SK-N-SH (cell line): Measurements from ENCODE around the gene CLCC1. TPM values are rescaled to one million over a fixed set of nuclear protein-coding genes. Genes with fewer than 3 reads are reported as not detected.

Source experiments
- CTCF ChIA-PET: fragments of 300-600, 350-600 bp; formaldehyde crosslinking; extraction: SDS; loops from one replicate; lab custom pipeline; 2021; lab: Yijun Ruan, JAX
- POLR2A ChIA-PET: fragments of 350-600 bp; sonication (Branson Sonifier 250); formaldehyde crosslinking; extraction: SDS; loops from one replicate; lab custom pipeline; 2020; ENCODE audit warnings: antibody characterized with exemption, inconsistent platforms; lab: Yijun Ruan, JAX
- DNase-seq: peaks from one replicate; pipeline ENCODE4 v3.0.0; 2012
- H2AFZ ChIP-seq: fragments of 200-600 bp; sonication (generic); 2 replicates; pipeline ENCODE4 v1.8.1; 2016; ENCODE audit warnings: antibody characterized with exemption, mild to moderate bottlenecking, low read depth
- H3F3A ChIP-seq: fragments of 200-600 bp; sonication (generic); replicated peaks from 2 replicates; pipeline ENCODE3; 2016; ENCODE audit warnings: antibody characterized with exemption, mild to moderate bottlenecking; ENCODE audit not compliant: insufficient read depth
- H3K27ac ChIP-seq, 2 experiments: fragments of 200-500 bp in 1 of 2; fragments of 200-600 bp in 1 of 2; sonication (Bioruptor generic) in 1 of 2; sonication (generic), shearing (Covaris generic) in 1 of 2; 2 replicates each; pipeline versions ENCODE4 v1.5.1 to v1.6.1; 2014 to 2016; ENCODE audit warnings: low read depth in 2 of 2, inconsistent platforms in 1 of 2, low read length in 1 of 2, mild to moderate bottlenecking in 1 of 2, mixed read lengths in 1 of 2
- H3K27me3 ChIP-seq: fragments of 200-600 bp; sonication (generic), shearing (Covaris generic); 2 replicates; pipeline ENCODE4 v1.6.1; 2016; ENCODE audit warnings: mixed run types; ENCODE audit not compliant: insufficient read depth
- H3K36me3 ChIP-seq, 2 experiments: fragments of 200-500 bp in 1 of 2; fragments of 200-600 bp in 1 of 2; sonication (Bioruptor generic) in 1 of 2; sonication (generic) in 1 of 2; replicated peaks in 1 of 2; 2 replicates each; pipeline versions ENCODE3 to v1.5.1; 2014 to 2016; ENCODE audit warnings: low read length in 1 of 2, mild to moderate bottlenecking in 1 of 2; ENCODE audit not compliant: insufficient read depth in 2 of 2, control insufficient read depth in 1 of 2
- H3K4me1 ChIP-seq, 2 experiments: fragments of 200-500 bp in 1 of 2; fragments of 200-600 bp in 1 of 2; sonication (Bioruptor generic) in 1 of 2; sonication (generic), shearing (Covaris generic) in 1 of 2; 2 replicates each; pipeline versions ENCODE4 v1.5.1 to v1.6.1; 2014 to 2016; ENCODE audit warnings: low read depth in 1 of 2, low read length in 1 of 2, mixed run types in 1 of 2; ENCODE audit not compliant: insufficient read depth in 2 of 2, control insufficient read depth in 1 of 2
- H3K4me2 ChIP-seq: fragments of 200-600 bp; sonication (generic), shearing (Covaris generic); 2 replicates; pipeline ENCODE4 v1.6.1; 2017; ENCODE audit warnings: mixed run types
- H3K4me3 ChIP-seq, 2 experiments: fragments of 200-500 bp in 1 of 2; fragments of 200-600 bp in 1 of 2; sonication (Bioruptor generic) in 1 of 2; sonication (generic), shearing (Covaris generic) in 1 of 2; 2 replicates each; pipeline versions ENCODE4 v1.5.1 to v1.8.1; 2014 to 2016; ENCODE audit warnings: low read depth in 2 of 2, inconsistent platforms in 1 of 2, low read length in 1 of 2, mild to moderate bottlenecking in 1 of 2, mixed read lengths in 1 of 2, moderate library complexity in 1 of 2
- H3K79me2 ChIP-seq: fragments of 200-600 bp; sonication (generic); 2 replicates; pipeline ENCODE4 v1.8.1; 2017; ENCODE audit warnings: mild to moderate bottlenecking; ENCODE audit not compliant: insufficient read depth
- H3K9ac ChIP-seq: fragments of 200-600 bp; sonication (generic); 2 replicates; pipeline ENCODE4 v1.6.1; 2017; ENCODE audit warnings: mixed run types
- H3K9me2 ChIP-seq: fragments of 200-600 bp; sonication (generic); 2 replicates; pipeline ENCODE4 v1.6.1; 2017; ENCODE audit warnings: mixed run types
- H3K9me3 ChIP-seq: fragments of 200-600 bp; sonication (generic); 2 replicates; pipeline ENCODE4 v1.6.1; 2017; ENCODE audit warnings: mixed run types, mild to moderate bottlenecking, moderate library complexity
- H4K20me1 ChIP-seq: fragments of 200-600 bp; sonication (generic); 2 replicates; pipeline ENCODE4 v1.6.1; 2017; ENCODE audit warnings: mild to moderate bottlenecking, mixed run types; ENCODE audit not compliant: insufficient read depth
- CHD2 ChIP-seq: fragments of 150-350 bp; IDR thresholded peaks from 2 replicates; pipeline ENCODE4 v1.6.1; 2018; ENCODE audit warnings: low read length; ENCODE audit not compliant: partially characterized antibody
- EP300 ChIP-seq, 2 experiments: IDR thresholded peaks; 2 replicates each; pipeline versions ENCODE4 v1.4.0 to v1.6.1; 2012; ENCODE audit warnings: borderline replicate concordance in 1 of 2, low read depth in 1 of 2, low read length in 1 of 2
- EZH2phosphoT487 ChIP-seq: fragments of 200-600 bp; sonication (generic); IDR thresholded peaks from 2 replicates; pipeline ENCODE4 v1.6.1; 2017; ENCODE audit warnings: low read depth, mixed run types, mild to moderate bottlenecking, antibody characterized with exemption, moderate library complexity, borderline replicate concordance
- FOXJ3 ChIP-seq: sonication (generic); formaldehyde crosslinking; IDR thresholded peaks from 2 replicates; pipeline ENCODE4 v1.5.1; 2020; ENCODE audit warnings: mild to moderate bottlenecking, missing genetic modification reagents
- GABPA ChIP-seq: IDR thresholded peaks from 2 replicates; pipeline ENCODE4 v1.4.0; 2012; ENCODE audit warnings: low read depth, mild to moderate bottlenecking
- GATA2 ChIP-seq: sonication (generic); formaldehyde crosslinking; IDR thresholded peaks from 2 replicates; pipeline ENCODE4 v1.5.0; 2020; ENCODE audit warnings: mild to moderate bottlenecking, missing genetic modification reagents
- MAX ChIP-seq: IDR thresholded peaks from 2 replicates; pipeline ENCODE4 v1.4.0; 2012; ENCODE audit warnings: low read depth
- MXI1 ChIP-seq: IDR thresholded peaks from 2 replicates; pipeline ENCODE4 v1.6.1; 2012; ENCODE audit warnings: mild to moderate bottlenecking, low read depth, low read length, improper control_type of control experiment
- NFIC ChIP-seq: IDR thresholded peaks from 2 replicates; pipeline ENCODE4 v1.4.0; 2012; ENCODE audit warnings: borderline replicate concordance
- RCOR1 ChIP-seq: fragments of 150-350 bp; IDR thresholded peaks from 2 replicates; pipeline ENCODE4 v1.6.1; 2017; ENCODE audit warnings: antibody characterized with exemption, low read length
- REST ChIP-seq: IDR thresholded peaks from 2 replicates; pipeline ENCODE4 v1.6.1; 2012; ENCODE audit warnings: mild to moderate bottlenecking, low read depth, low read length, moderate library complexity
- RXRA ChIP-seq: IDR thresholded peaks from 2 replicates; pipeline ENCODE4 v1.4.0; 2012; ENCODE audit warnings: low read depth, mild to moderate bottlenecking, borderline replicate concordance
- TCF12 ChIP-seq: IDR thresholded peaks from 2 replicates; pipeline ENCODE4 v1.4.0; 2012
- TEAD4 ChIP-seq: IDR thresholded peaks from 2 replicates; pipeline ENCODE4 v1.4.0; 2012; ENCODE audit warnings: mild to moderate bottlenecking, borderline replicate concordance; ENCODE audit not compliant: insufficient read depth
- USF1 ChIP-seq: IDR thresholded peaks from 2 replicates; pipeline ENCODE4 v1.4.0; 2012; ENCODE audit warnings: low read depth, borderline replicate concordance
- USF2 ChIP-seq: fragments of 150-350 bp; IDR thresholded peaks from 2 replicates; pipeline ENCODE4 v1.6.1; 2017; ENCODE audit warnings: antibody characterized with exemption, low read length, low read depth, borderline replicate concordance
- ZBTB33 ChIP-seq: IDR thresholded peaks from 2 replicates; pipeline ENCODE4 v1.4.0; 2012; ENCODE audit warnings: low read depth, borderline replicate concordance
- WGBS: methylation state at CpG from one replicate; pipeline ENCODE4 v1.1.6; 2017; ENCODE audit warnings: low lambda C conversion rate; 5-methylcytosine and 5-hydroxymethylcytosine counted together
- polyA plus RNA-seq, 3 experiments: library from polyadenylated mRNA; depleted of rRNA; stranded (reverse); fragments of >200 nt; gene quantifications; 2 replicates each; pipeline ENCODE4 v1.2.3, GENCODE V29; 2012

CLCC1 gene
- polyA plus RNA-seq, 1 of the 3 experiments (the other 2 are of a cell fraction) = 20.0 TPM

GRCh38 chr1:108955881-108956280, 7.4 kb downstream of the CLCC1 start:
- 94% methylated on average over 3 of the region's 3 CpGs for WGBS
- ChIA-PET POLR2A (no interaction called here), CTCF (no interaction called here)
- H3K9me2 ChIP-seq = no peaks in the 10 kb centered on the region
- H3K79me2 ChIP-seq = peaks cover 100% of the 10 kb centered on the region
- no peaks in the 10 kb centered on the region for H3K27me3 ChIP-seq
- H3K9me3 ChIP-seq = no peaks in the 10 kb centered on the region
- peaks cover 5% of the 10 kb centered on the region for H4K20me1 ChIP-seq
- H2AFZ ChIP-seq = no peak overlapping the region
- H3K4me3 ChIP-seq = no peak overlapping the region
- no peaks in the 10 kb centered on the region for H3F3A ChIP-seq
- no peak for DNase-seq
- peaks cover 0 to 8% of the 10 kb centered on the region in 2 experiments for H3K36me3 ChIP-seq
- H3K27ac ChIP-seq = no peak overlapping the region
- H3K4me1 ChIP-seq = no peaks in the 10 kb centered on the region
- TF ChIP-seq RCOR1 (no peak), FOXJ3 (no peak), CHD2 (no peak), EP300 (IDR thresholded peaks at IDR 0.05; ENCODE audit: borderline replicate concordance in 1 of 2, low read depth in 1 of 2, low read length in 1 of 2) (no peak), USF2 (no peak), MAX (no peak), REST (no peak)
- no peak overlapping the region for H3K4me2 ChIP-seq
- H3K9ac ChIP-seq = no peak overlapping the region

GRCh38 chr1:108955111-108955510, 8.2 kb downstream of the CLCC1 start:
- POLR2A ChIA-PET = no interaction called here
- Histone ChIP-seq H3K4me3 (no peak overlapping the region), H3K36me3 (peaks cover 0 to 8% of the 10 kb centered on the region in 2 experiments), H4K20me1 (peaks cover 5% of the 10 kb centered on the region), H3K9me2 (no peaks in the 10 kb centered on the region), H3K27me3 (no peaks in the 10 kb centered on the region), H3K79me2 (peaks cover 97% of the 10 kb centered on the region), H3F3A (no peaks in the 10 kb centered on the region), H2AFZ (no peak overlapping the region), H3K9ac (no peak overlapping the region), H3K4me2 (no peak overlapping the region), H3K9me3 (no peaks in the 10 kb centered on the region), H3K4me1 (no peaks in the 10 kb centered on the region), H3K27ac (no peak overlapping the region)
- 97% methylated on average over 3 of the region's 3 CpGs for WGBS
- CTCF ChIA-PET = no interaction called here
- TF ChIP-seq MXI1 (no peak), TEAD4 (no peak), GATA2 (CRISPR knock-in tag) (no peak), TCF12 (no peak), EZH2phosphoT487 (no peak), GABPA (no peak), MAX (no peak), RXRA (no peak), NFIC (no peak), ZBTB33 (no peak), USF1 (no peak)
- no peak for DNase-seq
